OCI-LY3 (cell line): Measurements from ENCODE around the gene SUPT16H.

Experiments
- H2AFZ ChIP-seq: fragments of 200-600, 300-600 bp; shearing (Covaris generic); 2 replicates; pipeline ENCODE4 v1.6.0; 2014; ENCODE audit warnings: antibody characterized with exemption, low read depth, low read length
- H3K27ac ChIP-seq: fragments of 200-600, 300-600 bp; sonication (generic); 2 replicates; pipeline ENCODE4 v1.5.1; 2014; ENCODE audit warnings: mild to moderate bottlenecking, low read length, moderate library complexity, mixed read lengths
- H3K27me3 ChIP-seq: fragments of 200-600, 300-600 bp; sonication (generic); 2 replicates; pipeline ENCODE4 v1.6.1; 2014; ENCODE audit warnings: low read depth, low read length, mixed read lengths
- H3K36me3 ChIP-seq: fragments of 200-600, 300-600 bp; sonication (generic); replicated peaks from 2 replicates; pipeline ENCODE3; 2014; ENCODE audit warnings: low read depth, low read length, mixed read lengths
- H3K4me1 ChIP-seq: fragments of 300-600, 200-600 bp; sonication (generic); 2 replicates; pipeline ENCODE4 v1.6.1; 2014; ENCODE audit warnings: low read length, mixed read lengths
- H3K4me2 ChIP-seq: fragments of 200-600, 300-600 bp; sonication (generic); 2 replicates; pipeline ENCODE4 v1.6.1; 2014; ENCODE audit warnings: low read length, mixed read lengths
- H3K4me3 ChIP-seq: fragments of 300-600, 200-600 bp; sonication (generic); 2 replicates; pipeline ENCODE4 v1.5.1; 2014; ENCODE audit warnings: antibody characterized with exemption, mild to moderate bottlenecking, low read length, moderate library complexity
- H3K79me2 ChIP-seq: fragments of 300-600, 200-600 bp; shearing (Covaris generic); 2 replicates; pipeline ENCODE4 v1.6.1; 2014; ENCODE audit warnings: mild to moderate bottlenecking, low read length, mixed read lengths
- H3K9ac ChIP-seq: fragments of 300-600, 200-600 bp; shearing (Covaris generic); 2 replicates; pipeline ENCODE4 v1.6.0; 2014; ENCODE audit warnings: mild to moderate bottlenecking, low read length, moderate library complexity
- H3K9me3 ChIP-seq: fragments of 200-600, 300-600 bp; shearing (Covaris generic); 2 replicates; pipeline ENCODE4 v1.6.1; 2014; ENCODE audit warnings: low read length, mixed read lengths; ENCODE audit not compliant: insufficient read depth
- H4K20me1 ChIP-seq: fragments of 200-600, 300-600 bp; sonication (generic); 2 replicates; pipeline ENCODE4 v1.6.1; 2016; ENCODE audit warnings: low read length, mixed read lengths; ENCODE audit not compliant: insufficient read depth
- EZH2phosphoT487 ChIP-seq: fragments of 200-600 bp; shearing (Covaris generic); IDR thresholded peaks from 2 replicates; pipeline ENCODE4 v1.6.1; 2018; ENCODE audit warnings: antibody characterized with exemption, mixed run types, low read depth
- TF ChIP-seq, protein P1 (sequence below): fragments of 200-600, 300-600 bp; sonication (generic); IDR thresholded peaks from 2 replicates; pipeline ENCODE4 v1.5.1; 2014; ENCODE audit warnings: antibody characterized with exemption, low read length, low read depth

Gene SUPT16H

DNA sequence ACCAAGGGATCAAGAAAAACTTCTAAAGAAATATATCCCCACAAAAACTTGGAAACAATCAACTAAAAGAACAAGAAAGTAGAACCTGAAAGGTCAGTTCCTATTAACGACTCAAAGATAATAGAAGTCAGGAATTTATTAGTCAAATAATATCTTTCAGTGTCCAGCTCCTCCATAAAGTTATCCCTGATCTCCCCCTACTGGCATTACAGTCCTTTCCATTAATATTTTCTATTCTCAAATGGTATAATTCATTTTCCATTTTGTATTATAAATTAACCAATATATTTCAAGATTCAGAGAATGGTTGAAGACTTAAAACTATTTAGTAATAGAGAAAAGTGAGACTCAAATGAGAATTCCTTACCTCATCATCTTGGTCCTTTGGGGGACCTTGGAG is 11.6 kb upstream of the SUPT16H start:
- Histone ChIP-seq H3K9ac (no peak overlapping the region), H3K27ac (no peak overlapping the region), H3K4me2 (no peak overlapping the region), H3K36me3 (peaks cover 75% of the 10 kb centered on the region), H2AFZ (no peak overlapping the region), H4K20me1 (no peaks in the 10 kb centered on the region), H3K4me1 (no peaks in the 10 kb centered on the region), H3K27me3 (no peaks in the 10 kb centered on the region), H3K9me3 (no peaks in the 10 kb centered on the region), H3K4me3 (no peak overlapping the region), H3K79me2 (no peaks in the 10 kb centered on the region)
- TF ChIP-seq, protein P1, sequence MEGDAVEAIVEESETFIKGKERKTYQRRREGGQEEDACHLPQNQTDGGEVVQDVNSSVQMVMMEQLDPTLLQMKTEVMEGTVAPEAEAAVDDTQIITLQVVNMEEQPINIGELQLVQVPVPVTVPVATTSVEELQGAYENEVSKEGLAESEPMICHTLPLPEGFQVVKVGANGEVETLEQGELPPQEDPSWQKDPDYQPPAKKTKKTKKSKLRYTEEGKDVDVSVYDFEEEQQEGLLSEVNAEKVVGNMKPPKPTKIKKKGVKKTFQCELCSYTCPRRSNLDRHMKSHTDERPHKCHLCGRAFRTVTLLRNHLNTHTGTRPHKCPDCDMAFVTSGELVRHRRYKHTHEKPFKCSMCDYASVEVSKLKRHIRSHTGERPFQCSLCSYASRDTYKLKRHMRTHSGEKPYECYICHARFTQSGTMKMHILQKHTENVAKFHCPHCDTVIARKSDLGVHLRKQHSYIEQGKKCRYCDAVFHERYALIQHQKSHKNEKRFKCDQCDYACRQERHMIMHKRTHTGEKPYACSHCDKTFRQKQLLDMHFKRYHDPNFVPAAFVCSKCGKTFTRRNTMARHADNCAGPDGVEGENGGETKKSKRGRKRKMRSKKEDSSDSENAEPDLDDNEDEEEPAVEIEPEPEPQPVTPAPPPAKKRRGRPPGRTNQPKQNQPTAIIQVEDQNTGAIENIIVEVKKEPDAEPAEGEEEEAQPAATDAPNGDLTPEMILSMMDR: peak; percentile 17; the same call in 1 of the 2 replicates
- no peak for TF ChIP-seq EZH2phosphoT487

DNA sequence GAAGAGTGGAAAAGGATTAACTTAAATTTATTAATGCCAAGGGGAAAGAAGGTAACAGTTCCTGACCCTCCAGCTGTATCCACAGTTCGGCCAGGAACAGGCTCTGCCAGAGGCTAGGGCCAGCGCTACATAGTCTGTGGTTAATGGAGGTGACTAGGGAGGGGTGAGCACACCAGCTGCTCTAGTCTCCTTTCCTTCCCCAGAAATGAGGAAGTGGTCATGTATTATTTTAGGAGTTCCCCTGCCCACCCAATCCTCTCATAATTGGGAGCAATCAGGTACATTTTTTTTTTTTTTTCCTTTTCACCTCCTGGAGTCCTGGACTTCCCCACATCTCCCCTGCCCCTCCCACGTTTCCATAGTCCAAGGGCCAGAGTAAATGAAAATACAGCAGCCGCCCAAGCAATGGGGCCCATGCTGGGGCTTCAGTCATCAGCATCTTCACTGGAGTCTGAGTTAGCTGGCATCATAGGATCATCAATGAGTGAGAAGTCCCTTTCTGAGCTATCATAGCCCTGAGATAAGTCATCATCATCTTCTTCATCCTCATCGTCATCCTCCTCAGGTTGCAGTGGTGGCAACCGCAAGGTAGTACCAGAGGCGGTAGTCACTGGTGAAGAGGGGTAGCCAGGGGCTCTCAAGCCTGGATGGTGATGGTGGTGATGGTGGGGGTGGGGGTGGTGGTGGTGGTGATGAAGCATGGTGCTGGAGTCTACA is 1.5 kb upstream of the SUPT16H start:
- H3K27me3 ChIP-seq: no peaks in the 10 kb centered on the region
- H3K36me3 ChIP-seq: peaks cover 20% of the 10 kb centered on the region
- H3K27ac ChIP-seq: peak overlapping the region; percentile 78
- peak overlapping the region; percentile 84 for H3K4me3 ChIP-seq
- peaks cover 35% of the 10 kb centered on the region for H3K79me2 ChIP-seq
- peak overlapping the region; percentile 91 for H3K9ac ChIP-seq
- no peak overlapping the region for H2AFZ ChIP-seq
- peak overlapping the region; percentile 80 for H3K4me2 ChIP-seq
- TF ChIP-seq EZH2phosphoT487: no peak
- TF ChIP-seq, protein P1: no peak
- peaks cover 14% of the 10 kb centered on the region for H4K20me1 ChIP-seq
- no peaks in the 10 kb centered on the region for H3K9me3 ChIP-seq
- H3K4me1 ChIP-seq: peaks cover 32% of the 10 kb centered on the region

DNA sequence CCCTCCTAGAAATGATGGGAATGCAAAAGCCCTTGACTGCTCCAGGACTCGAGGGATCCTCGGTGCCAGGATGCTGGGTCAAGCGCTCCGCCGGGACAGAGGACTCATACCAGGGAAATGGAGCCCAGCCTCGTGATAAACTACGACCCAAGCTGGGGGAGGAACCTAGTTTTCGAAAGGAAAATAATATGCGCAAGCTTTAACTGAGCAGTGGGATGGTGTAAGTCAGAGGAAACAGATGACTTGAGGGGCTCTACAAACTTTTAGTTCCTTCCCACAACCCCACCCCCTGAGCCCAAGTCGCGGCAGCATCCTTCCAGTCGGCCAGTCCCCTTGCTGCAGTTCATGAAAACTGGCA is 654 bp upstream of the SUPT16H start:
- Histone ChIP-seq H3K79me2 (peaks cover 44% of the 10 kb centered on the region), H3K36me3 (peaks cover 21% of the 10 kb centered on the region)

More for the DNA sequence above, 654 bp upstream of the SUPT16H start:
- TF ChIP-seq, protein P1: no peak
- TF ChIP-seq EZH2phosphoT487: no peak
- H3K4me1 ChIP-seq: peaks cover 32% of the 10 kb centered on the region
- H3K4me3 ChIP-seq: peak overlapping the region; percentile 84
- no peaks in the 10 kb centered on the region for H3K27me3 ChIP-seq
- peak overlapping the region; percentile 80 for H3K4me2 ChIP-seq
- H4K20me1 ChIP-seq: peaks cover 19% of the 10 kb centered on the region
- peak overlapping the region; percentile 91 for H3K9ac ChIP-seq
- H3K27ac ChIP-seq: peak overlapping the region; percentile 78
- no peaks in the 10 kb centered on the region for H3K9me3 ChIP-seq
- H2AFZ ChIP-seq: peak overlapping the region; percentile 80
